ENCODE measurements around the gene BNIP5. TPM values are rescaled to one million over a fixed set of nuclear protein-coding genes. Genes with fewer than 3 reads are reported as not detected.

The BNIP5 gene
- total RNA-seq, 1 experiment from 2014 or later = not detected

- CTCF ChIA-PET = no interaction called here
- H3K4me3 ChIP-seq (ENCODE audit: low read depth, low read length, poor library complexity, severe bottlenecking) = no peak overlapping the region
- no peak for TF ChIP-seq EZH2 (IDR thresholded peaks at IDR 0.05; ENCODE audit: borderline replicate concordance, low read depth, low read length, poor library complexity, severe bottlenecking)
- TF ChIP-seq CTCF (conservative IDR thresholded peaks at IDR 0.05; ENCODE audit: low read depth, low read length) = no peak
Measured at GRCh38 chr6:36330366-36330765, 6.3 kb downstream of the BNIP5 start.

GRCh38 chr6:36329798-36330291, 6.8 kb downstream of the BNIP5 start:
- H3K27ac ChIP-seq (ENCODE audit: low read depth, low read length, poor library complexity, severe bottlenecking) = no peak overlapping the region
- BruUV-seq (replicated peaks) = no TSS peak
- H3K4me1 ChIP-seq (ENCODE audit: insufficient read depth, low read length, poor library complexity, severe bottlenecking) = no peaks in the 10 kb centered on the region
- TF ChIP-seq EZH2 (IDR thresholded peaks at IDR 0.05; ENCODE audit: borderline replicate concordance, low read depth, low read length, poor library complexity, severe bottlenecking) (no peak), CTCF (conservative IDR thresholded peaks at IDR 0.05; ENCODE audit: low read depth, low read length) (no peak)
- CTCF ChIA-PET = no interaction called here
- H3K4me3 ChIP-seq (ENCODE audit: low read depth, low read length, poor library complexity, severe bottlenecking) = no peak overlapping the region
- DNase-seq (ENCODE audit: low spot score) = no peak
- no peaks in the 10 kb centered on the region for H3K9me3 ChIP-seq (ENCODE audit: low read depth, low read length, poor library complexity, severe bottlenecking)
- peaks cover 3% of the 10 kb centered on the region for H3K27me3 ChIP-seq (replicated peaks; ENCODE audit: insufficient read depth, low read depth, low read length, poor library complexity)
- intact Hi-C loops (cut with micrococcal nuclease; ENCODE audit: unreplicated experiment) = no loop called here
- POLR2A ChIA-PET (ENCODE audit: low non-redundant PET) = no interaction called here
- no peaks in the 10 kb centered on the region for H3K36me3 ChIP-seq (ENCODE audit: insufficient read depth, low read length, poor library complexity, severe bottlenecking)

More at GRCh38 chr6:36330366-36330765, 6.3 kb downstream of the BNIP5 start:
- intact Hi-C loops (cut with micrococcal nuclease; ENCODE audit: unreplicated experiment) = no loop called here
- Histone ChIP-seq H3K27ac (ENCODE audit: low read depth, low read length, poor library complexity, severe bottlenecking) (no peak overlapping the region), H3K9me3 (ENCODE audit: low read depth, low read length, poor library complexity, severe bottlenecking) (no peaks in the 10 kb centered on the region), H3K27me3 (replicated peaks; ENCODE audit: insufficient read depth, low read depth, low read length, poor library complexity) (peaks cover 3% of the 10 kb centered on the region), H3K4me1 (ENCODE audit: insufficient read depth, low read length, poor library complexity, severe bottlenecking) (no peaks in the 10 kb centered on the region), H3K36me3 (ENCODE audit: insufficient read depth, low read length, poor library complexity, severe bottlenecking) (no peaks in the 10 kb centered on the region)
- no TSS peak for BruUV-seq (replicated peaks)
- POLR2A ChIA-PET (ENCODE audit: low non-redundant PET) = no interaction called here
- DNase-seq (ENCODE audit: low spot score) = no peak

GRCh38 chr6:36328600-36328999, 8.1 kb downstream of the BNIP5 start:
- no peak for DNase-seq (ENCODE audit: low spot score)
- Histone ChIP-seq H3K4me1 (ENCODE audit: insufficient read depth, low read length, poor library complexity, severe bottlenecking) (no peaks in the 10 kb centered on the region), H3K9me3 (ENCODE audit: low read depth, low read length, poor library complexity, severe bottlenecking) (no peaks in the 10 kb centered on the region), H3K4me3 (ENCODE audit: low read depth, low read length, poor library complexity, severe bottlenecking) (no peak overlapping the region), H3K27ac (ENCODE audit: low read depth, low read length, poor library complexity, severe bottlenecking) (no peak overlapping the region), H3K36me3 (ENCODE audit: insufficient read depth, low read length, poor library complexity, severe bottlenecking) (no peaks in the 10 kb centered on the region), H3K27me3 (replicated peaks; ENCODE audit: insufficient read depth, low read depth, low read length, poor library complexity) (no peaks in the 10 kb centered on the region)
- no TSS peak for BruUV-seq (replicated peaks)
- TF ChIP-seq EZH2 (IDR thresholded peaks at IDR 0.05; ENCODE audit: borderline replicate concordance, low read depth, low read length, poor library complexity, severe bottlenecking) = no peak
- no peak for TF ChIP-seq CTCF (conservative IDR thresholded peaks at IDR 0.05; ENCODE audit: low read depth, low read length)
- intact Hi-C loops (cut with micrococcal nuclease; ENCODE audit: unreplicated experiment) = no loop called here
- CTCF ChIA-PET = interaction anchor here (1.2 kb wide), 1 partner anchor 26 kb away, joined by 4 read pairs; no protein-coding TSS in a partner anchor
- POLR2A ChIA-PET (ENCODE audit: low non-redundant PET) = no interaction called here
